NCI-H146 treated with DMSO at 0.1 percent for 48 hours (cell line): ENCODE results near the gene RSU1.

Experiments
- DNase-seq: peaks from one replicate; lab custom pipeline; 2025; ENCODE audit not compliant: unreplicated experiment; lab: John Stamatoyannopoulos, UW

The RSU1 gene

DNA sequence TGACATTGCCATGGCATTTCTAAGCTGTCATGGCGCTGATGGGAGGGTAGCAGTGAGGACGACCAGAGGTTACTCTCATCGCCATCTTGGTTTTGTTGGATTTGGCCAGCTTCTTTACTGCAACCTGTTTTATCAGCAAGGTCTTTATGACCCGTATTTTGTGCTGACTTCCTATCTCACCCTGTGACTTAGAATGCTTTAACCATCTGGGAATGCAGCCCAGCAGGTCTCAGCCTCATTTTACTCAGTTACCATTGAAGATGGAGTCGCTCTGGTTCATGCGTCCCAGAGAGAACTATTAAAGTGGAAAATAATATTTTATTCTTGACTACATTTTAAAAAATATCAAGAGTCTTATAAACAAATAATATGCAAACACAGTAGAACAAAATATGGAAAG is 131.7 kb downstream of the RSU1 start:
- no peak for DNase-seq

DNA sequence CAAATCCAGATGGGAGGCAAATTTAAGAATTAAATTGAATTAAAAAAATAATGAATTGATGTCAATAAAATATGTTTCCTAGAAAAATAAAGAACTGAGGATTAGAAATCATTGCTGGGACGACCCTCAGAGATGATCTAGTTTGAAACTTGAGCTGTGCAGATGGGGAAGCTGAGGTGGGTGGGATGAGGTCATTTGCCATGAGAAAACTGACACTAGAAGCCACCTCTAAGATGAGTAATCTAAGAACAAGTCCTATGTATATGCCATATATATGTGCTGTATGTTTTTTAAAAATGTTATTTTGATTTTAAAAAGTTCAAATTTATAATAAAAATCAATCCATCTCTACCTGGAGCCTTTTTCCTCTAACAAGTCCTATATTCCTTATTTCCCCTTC is 135.7 kb downstream of the RSU1 start:
- no peak for DNase-seq

DNA sequence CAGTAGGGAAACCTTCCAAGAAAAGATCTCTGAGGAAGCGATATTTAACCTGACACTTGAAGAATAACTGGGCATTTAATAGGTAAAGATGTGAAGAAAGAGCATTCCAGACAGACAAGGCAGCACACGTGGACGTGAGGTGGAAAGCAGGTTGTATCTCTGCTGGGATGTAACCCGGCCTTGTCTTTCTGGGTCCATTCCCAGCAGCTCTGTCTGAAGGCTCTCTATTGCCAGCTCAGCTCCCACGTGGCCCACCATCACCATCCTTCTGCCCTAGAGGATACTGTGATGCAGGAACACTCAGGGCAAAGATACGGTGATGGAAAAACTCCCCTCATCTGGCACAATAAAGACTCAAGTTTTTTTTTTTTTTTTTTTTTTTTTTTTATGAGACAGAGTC is 137.7 kb downstream of the RSU1 start:
- DNase-seq, result no peak

DNA sequence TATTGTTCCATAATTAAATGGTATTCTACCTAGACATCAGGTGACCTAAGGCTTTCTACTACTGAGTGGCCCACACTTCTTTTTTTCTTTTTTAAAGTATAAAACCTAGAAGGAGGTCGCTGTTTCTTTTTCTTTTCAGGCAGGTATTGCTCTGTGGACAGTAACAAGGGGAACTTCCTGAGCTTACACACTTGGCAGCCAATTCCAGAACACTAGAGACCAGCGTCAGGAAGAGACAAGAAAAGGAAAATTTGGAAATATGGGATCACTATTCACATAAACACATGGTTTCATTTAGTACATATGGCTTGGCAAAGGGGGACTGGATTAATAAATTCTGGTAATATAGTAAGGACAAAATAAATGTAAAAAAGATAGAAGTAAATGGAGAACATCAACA is 141.9 kb downstream of the RSU1 start:
- no peak for DNase-seq

DNA sequence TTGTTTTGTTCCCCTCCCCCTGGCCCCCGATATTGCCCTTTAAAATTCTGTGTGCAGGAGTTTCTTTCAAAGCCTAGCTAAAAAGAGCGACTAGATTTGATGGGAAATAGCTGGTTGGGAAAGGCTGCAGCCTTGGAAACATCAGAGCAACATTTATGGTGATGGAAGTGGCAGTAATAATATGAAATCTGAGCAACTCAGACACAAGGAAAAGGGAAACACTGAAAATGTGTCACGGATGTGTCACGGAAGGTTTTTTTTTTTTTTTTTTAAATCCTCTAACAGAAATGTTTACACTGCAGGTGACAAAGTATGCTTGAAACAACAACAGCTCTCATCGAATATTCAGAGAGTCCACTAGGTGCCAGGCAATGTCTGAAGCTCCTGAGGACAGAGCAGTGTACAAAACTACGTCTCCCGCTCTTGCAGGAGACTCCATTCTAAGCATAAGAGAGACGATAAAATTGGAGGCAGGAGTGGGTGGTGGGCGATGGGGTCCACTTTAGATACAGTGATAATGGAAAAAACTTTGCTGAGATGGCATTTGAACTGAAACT is 143.0 kb downstream of the RSU1 start:
- peak; percentile 94 for DNase-seq

DNA sequence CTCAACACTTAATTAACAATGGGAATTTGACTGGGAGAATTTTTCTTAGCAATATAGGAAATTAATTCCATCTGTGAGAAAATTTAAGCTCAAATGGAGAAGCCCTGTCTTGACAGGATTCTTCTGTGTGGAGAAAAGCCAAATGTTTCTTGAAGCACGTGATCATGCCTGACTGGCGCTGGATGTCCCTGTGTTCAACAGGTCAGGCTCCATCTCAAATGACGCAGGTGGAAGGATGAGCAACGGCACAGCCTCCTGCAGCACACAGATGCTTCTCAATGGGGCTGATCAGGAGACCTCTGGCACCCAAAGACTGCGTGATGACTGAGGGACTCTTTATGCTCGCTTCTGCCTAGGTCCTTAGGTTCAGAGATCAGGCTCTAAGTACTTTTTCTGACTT is 143.8 kb downstream of the RSU1 start:
- DNase-seq, result peak; percentile 100

DNA sequence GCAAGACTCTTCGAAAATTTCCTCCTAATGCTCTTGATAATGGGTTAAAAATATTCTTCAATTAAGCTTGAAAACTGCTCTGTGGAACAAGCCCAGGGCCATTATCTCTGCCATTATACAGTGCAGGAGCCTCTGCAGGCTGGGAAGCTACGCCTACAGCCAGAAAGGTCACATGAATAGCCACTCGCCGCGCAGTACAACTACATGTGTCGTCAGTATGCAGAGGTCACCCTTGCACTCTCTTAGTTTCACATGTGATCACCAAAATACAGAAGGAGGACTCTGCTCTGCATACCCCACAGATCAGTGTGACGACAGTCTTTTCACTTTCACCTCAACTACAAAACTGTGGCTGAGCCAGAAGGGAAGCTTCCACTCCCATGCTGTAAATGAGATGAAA is 153.8 kb downstream of the RSU1 start:
- DNase-seq, result peak; percentile 89

DNA sequence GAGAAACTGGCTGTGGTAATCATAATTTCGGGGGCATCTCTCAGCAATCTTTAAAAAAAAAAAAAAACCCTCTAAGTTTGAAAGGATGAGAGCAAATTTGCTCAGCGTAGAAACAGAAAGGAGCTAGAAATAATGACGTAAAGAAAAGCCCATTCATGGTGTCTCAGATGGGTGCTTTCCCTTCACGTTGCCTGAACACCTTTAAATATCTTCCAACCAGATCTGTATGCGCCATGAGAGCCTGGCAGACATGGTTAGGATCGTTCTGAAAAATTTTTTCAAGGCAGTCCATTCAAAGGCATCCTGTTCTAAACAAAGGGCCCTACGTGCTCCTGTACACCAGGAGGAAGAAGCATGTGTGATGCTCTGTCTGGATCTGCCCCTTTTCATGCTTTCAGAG is 154.3 kb downstream of the RSU1 start:
- DNase-seq, result peak; percentile 89

DNA sequence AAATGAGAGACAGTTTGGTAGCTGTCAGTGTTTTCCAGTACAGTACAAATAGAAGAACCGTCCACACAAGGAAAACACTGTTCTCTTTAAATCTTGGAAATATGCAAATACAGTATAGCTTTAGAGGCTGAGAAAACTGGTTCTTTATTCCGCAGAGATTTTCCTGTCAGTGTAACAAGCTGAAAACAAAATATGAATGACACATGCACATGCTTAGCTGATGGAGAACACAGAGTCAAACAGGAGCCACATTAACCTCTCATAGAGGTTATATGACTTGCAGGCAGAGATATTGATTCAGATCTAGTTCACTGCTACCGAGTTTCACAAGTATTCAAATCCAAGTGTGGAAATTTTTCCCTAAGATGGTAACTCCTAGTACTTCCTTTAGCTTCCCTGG is 160.3 kb downstream of the RSU1 start:
- no peak for DNase-seq

DNA sequence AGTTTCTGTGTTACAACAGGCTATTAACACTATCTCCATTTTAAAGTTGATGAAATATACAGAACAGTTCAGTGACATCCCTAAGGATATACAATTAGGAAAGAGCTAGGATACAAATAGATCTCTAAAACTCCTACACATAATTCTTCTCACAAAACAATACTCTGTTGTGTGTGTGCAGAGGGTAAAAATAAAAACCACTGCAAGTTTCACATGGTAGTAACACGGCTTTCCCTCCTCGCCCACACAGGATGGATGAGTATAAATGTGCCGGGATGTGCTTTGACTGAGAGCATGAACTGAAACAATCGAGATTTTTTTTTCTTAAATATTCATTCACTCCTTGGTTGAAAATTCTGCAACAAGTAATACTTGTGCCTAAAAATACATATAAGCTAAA is 164.0 kb downstream of the RSU1 start:
- no peak for DNase-seq

DNA sequence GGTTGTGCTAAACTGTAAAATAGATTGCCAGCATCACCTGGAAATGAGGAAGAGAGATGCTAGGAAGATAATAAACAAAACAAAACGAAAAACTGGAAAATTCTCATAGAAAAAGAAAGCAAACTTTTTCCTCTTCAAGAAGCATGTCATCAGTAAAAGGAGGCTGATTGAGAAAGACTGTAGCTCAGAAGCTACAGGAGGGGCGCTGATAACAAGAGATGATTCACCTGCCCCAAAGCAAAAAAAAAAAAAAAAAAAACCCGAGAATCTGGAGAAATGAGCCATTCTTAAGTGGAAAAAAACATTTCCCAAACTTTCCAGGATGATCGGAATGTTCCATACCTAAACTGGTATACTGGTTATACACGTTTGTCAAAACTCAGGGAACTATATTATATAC is 165.1 kb downstream of the RSU1 start:
- DNase-seq, result no peak

DNA sequence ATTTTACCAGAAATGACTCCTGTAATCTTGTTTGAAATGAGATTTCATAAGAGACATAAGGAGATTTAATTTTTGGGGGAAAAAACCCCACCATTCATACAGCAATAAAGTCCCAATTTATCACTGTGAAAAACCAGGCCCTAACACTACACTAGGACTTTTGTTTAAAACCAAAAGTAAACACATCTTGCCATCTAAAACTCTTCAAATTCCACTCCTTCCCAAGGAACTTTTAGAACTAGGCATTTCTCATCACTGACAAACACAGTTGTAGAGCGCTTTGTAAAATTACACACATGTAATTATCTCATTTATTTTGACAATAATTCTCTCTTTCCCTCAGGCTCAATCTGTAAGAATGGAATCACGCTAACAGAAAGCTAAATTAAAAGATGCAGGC is 167.5 kb downstream of the RSU1 start:
- no peak for DNase-seq

DNA sequence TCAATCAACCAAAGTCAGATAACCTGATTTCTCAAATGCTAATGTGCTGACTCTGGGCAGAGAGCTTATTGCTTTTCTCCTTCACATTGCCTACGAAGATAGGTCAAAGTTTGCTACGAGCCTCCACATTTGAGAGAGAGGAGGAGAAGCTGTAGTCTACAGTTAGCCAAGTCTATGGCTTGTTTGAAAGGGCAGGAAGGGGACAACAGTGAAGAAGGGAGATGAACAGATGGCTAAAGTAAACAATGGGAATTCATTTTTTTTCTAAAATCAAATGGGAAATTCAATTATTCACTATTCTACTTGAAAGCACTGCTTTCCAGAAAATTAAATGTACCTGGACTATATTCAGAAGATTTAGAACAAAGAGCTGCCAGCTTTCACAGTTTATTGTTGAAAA is 168.9 kb downstream of the RSU1 start:
- no peak for DNase-seq

DNA sequence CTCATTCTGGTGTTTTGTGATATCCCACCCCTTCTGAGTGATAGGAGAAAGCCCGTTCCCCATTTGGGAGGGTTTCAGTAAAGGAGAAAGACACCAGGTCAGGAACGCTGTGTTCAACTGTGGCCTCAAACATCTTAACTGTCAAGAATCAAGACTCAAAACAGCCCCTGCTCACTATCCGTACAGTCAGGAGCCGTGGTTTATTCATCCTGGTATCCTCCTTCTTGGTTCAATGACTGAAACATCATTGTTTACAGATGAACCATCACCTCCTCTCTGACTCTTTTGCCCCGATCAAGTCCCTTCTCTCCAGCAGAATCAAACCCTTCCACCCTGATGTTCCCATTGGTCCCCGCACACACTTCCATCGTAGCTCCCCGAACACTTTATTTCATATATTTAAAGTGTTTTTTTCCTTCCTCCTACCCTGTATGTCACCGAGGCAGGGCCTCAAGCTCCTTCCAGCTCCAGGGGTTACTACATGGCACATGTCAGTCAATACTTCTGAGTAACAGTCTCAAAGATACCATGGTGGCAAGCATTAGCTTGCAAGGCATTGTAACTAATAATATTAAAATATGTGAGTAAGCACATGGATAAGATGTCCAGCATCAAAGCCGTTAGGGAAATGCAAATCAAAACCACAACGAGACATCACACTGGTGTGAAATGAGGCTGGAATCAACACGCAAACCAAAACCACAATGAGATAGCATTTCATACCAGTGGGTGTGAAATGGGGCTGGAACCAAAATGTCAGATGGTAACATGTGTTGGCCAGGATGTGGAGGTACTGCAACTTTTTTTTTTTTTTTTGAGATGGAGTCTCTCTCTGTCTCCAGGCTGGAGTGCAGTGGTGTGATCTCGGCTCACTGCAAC is 170.8 kb downstream of the RSU1 start:
- DNase-seq, result no peak

DNA sequence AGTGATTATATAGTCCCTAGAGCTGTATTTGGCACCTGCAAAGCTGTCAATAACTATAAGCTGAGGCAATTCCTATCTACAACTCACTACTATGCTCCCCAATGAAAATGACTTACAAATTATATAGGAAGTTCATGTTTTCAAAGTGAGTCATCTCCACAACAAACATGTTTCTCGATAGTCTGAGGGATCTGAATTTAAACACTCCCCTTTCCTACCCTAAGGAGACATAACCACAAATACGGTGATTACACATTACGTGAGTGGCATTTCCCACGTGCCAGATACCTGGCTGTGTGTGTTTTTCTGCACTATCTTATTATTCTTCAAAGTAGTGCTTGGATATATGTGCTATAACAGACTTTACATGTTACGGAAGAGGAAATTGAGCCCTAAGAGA is 173.1 kb downstream of the RSU1 start:
- DNase-seq, result no peak

DNA sequence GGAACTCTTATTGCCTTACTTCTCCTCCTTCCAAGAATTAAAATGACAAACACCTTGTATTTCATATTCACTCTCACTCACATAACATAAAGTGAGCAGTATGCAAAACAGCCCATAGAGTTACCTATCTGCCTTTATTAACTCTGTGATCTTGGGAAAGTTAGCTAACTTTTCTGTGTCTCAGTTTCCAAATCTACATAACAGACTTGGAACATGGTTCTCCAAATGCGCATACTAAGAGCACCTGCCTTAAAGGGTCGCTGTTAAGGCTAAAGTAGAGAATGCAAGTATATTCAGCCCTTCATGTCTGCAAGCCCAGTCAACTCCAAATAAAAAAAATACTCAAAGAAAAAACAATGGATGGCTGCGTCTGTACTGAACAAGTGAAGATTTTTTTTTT is 173.7 kb downstream of the RSU1 start:
- DNase-seq, result no peak

DNA sequence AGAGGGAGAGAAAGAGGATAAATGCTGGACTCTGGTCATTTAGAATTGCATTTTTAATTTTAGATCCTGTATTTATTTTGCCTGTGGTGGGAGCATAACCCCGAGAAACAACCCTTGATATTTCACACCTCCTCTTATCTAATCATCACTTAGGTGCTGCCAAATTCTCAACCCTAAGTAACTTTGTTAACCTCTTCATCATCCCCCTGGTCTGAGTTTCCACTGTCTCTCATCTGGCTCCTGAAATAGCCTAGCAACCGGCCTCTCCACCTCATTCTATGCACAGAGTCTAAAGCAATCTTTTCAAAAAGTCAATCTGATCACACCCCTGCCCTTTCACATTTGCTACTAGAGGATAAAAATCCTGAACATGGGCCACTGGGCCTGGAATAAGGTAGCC is 177.1 kb downstream of the RSU1 start:
- DNase-seq, result no peak

DNA sequence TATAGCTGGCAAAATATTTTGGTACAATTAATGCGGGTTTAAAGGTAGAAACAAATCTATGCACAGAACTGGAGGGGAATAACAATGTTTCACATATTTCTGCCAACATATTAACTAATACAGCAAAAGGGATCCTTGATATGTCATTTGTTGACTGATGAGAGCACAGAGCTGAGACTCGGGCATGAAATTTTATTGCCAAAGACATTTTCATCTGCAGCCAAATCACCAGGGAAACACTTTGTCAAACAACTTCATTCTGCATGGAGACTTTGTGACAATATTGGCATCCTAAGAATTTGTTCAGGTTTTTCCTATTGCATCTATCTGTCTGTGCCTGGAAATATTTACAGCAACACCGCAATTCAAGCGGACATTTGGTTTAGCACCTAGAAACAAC is 177.8 kb downstream of the RSU1 start:
- no peak for DNase-seq

DNA sequence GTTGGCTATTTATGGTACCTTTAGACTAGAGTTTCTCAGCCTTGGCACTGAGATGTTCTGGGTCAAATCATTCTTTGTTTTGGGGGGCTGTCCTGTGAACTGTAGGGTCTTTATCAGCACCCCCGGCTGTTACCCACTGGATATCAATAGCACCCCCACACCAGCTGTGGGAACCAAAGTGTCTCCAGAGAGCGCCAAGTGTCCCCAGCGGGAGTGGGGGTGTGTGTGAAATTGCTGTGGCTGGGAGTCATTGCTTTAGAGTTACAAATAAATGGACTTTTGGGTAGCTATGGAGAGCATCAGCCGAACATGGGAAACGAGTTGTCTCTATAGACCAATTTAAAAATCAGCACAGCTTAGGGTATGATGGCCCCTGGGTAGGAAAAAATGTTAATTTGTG is 184.2 kb downstream of the RSU1 start:
- DNase-seq, result no peak

DNA sequence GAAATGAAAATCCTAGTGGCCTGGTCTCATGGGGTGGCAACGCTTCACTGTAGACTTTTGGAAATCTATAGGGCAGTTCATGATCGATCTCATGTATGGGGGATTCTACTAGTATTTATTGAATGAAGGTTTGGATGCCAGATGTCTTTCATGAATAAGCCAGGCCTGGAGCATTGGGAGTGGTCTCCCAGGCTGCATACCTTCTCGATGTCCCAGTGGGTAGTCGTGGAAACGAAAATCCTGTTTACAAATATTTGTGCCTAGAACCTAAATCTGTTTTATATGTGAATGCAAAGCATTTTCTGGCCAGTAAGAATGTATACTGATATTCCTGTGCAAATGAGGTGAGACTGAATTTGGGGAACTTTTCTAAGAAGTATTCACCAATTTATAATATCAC is 190.5 kb downstream of the RSU1 start:
- no peak for DNase-seq

DNA sequence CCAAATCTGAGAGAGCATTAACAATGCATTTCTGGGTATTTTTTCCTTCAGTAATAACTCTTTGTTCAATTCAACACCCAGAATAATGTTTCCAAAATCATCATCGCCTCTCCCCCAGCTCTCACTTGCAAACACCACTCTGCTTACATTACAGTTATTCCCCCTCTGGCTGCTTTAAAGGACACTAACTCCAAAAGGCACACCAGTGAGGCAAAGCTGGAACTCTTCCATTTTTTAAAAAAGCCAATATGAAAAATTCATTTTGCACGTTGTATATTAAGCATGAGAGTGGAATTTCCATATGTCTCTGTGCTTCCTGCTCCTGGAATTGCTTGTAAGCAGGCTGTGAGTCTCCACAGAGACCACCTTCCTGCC is 204.3 kb downstream of the RSU1 start:
- no peak for DNase-seq

DNA sequence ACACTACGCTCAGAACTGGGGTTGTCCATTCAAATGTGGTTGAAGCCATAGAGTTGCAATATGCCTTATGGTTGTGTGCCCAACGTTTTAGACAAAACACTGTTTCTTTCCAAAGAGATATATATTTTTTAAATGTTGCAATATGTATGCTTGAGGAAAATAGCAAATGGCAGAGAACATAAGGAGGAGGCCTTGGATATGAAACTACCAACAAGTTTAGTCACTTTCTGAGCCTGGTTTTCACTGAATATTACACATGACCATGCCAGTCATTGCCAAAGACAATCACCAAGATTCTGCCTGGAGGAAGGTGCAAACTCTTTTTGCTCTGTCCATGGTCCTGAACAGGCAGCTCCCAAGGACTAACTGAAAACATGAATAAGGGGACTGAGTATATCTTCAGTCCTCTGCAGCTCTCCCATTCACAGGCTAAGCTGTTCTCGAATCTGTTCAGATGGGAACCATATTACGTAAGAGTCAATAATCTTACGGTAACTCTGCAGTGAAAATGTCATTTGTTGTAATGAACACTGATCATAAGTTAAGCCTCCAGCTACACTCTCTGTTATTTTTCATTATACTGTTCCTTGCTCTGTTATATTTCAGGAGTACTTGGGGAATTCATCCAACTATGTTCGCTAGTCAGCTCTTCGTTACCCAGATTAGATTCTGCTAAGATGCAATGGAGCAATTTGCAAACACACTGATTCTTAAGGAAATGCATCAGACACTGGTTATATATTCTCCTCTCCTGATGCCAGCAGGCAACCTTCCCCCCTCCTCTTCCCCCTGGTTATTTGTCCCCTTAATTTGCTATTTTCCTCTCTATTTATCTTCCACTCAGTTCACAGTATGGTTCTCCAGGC is 204.9 kb downstream of the RSU1 start:
- DNase-seq, result peak; percentile 28
